GM12878 (cell line): ENCODE data around the gene ZNF616. TPM values are rescaled to one million over a fixed set of nuclear protein-coding genes. Genes with fewer than 3 reads are reported as not detected.
A peak's percentile ranks its signal among the peaks of the same experiment; 100 is the strongest.

ENCODE experiments used
- ATAC-seq: fragments of 200-7000 bp; cut with Tn5 transposase; 3 replicates; pipeline ENCODE4 v1.9.1; 2020; ENCODE audit warnings: mild to moderate bottlenecking, moderate library complexity
- BruUV-seq: library from RNA; stranded (reverse); fragments of 400-500 nt; replicated peaks from 2 replicates; lab custom pipeline; 2021; lab: Mats Ljungman, UMichigan
- CTCF ChIA-PET: fragments of 300-600 bp; sonication (Branson Sonifier 250); formaldehyde crosslinking; extraction: SDS; loops from one replicate; lab custom pipeline; 2021; ENCODE audit warnings: inconsistent platforms; lab: Yijun Ruan, JAX
- POLR2A ChIA-PET: fragments of 350-600 bp; formaldehyde crosslinking; extraction: SDS; loops from one replicate; lab custom pipeline; 2021; ENCODE audit warnings: inconsistent platforms; lab: Charles Lee
- RAD21 ChIA-PET: fragments of 300-600 bp; sonication (Branson Sonifier 250); formaldehyde crosslinking; loops from one replicate; lab custom pipeline; 2023; ENCODE audit warnings: antibody characterized with exemption; ENCODE audit not compliant: unreplicated experiment; lab: Charles Lee
- SMC1A ChIA-PET: fragments of 300-600 bp; sonication (Branson Sonifier 250); formaldehyde crosslinking; loops from one replicate; lab custom pipeline; 2023; ENCODE audit not compliant: unreplicated experiment, uncharacterized antibody; lab: Charles Lee
- DNase-seq: peaks from one replicate; pipeline ENCODE4 v3.0.0-alpha.2; 2011; ENCODE audit warnings: low read depth, low spot score
- FAIRE-seq: peaks from 3 replicates; lab custom pipeline; 2011; peaks lifted over from hg19 to GRCh38; lab: Jason Lieb, UNC
- H2AFZ ChIP-seq: 2 replicates; pipeline ENCODE4 v1.6.0; 2011; ENCODE audit warnings: low read depth, low read length, control low read depth; ENCODE audit not compliant: control insufficient read depth
- H3K27ac ChIP-seq: 2 replicates; pipeline ENCODE4 v1.5.1; 2011; ENCODE audit warnings: control low read depth; ENCODE audit not compliant: control insufficient read depth, insufficient read depth
- H3K27me3 ChIP-seq, 2 experiments: replicated peaks in 1 of 2; 2 replicates each; pipeline versions ENCODE4 v1.6.0 to v1.6.1; 2011; ENCODE audit warnings: low read length in 1 of 2; ENCODE audit not compliant: control insufficient read depth in 2 of 2, insufficient read depth in 2 of 2
- H3K36me3 ChIP-seq, 2 experiments: 2 replicates each; pipeline ENCODE4 v1.5.1; 2011; ENCODE audit warnings: low read length in 1 of 2; ENCODE audit not compliant: control insufficient read depth in 2 of 2, insufficient read depth in 2 of 2
- H3K4me1 ChIP-seq: 2 replicates; pipeline ENCODE4 v1.6.1; 2011; ENCODE audit warnings: mild to moderate bottlenecking, low read length, moderate library complexity, mixed read lengths; ENCODE audit not compliant: control insufficient read depth, insufficient read depth
- H3K4me2 ChIP-seq: 2 replicates; pipeline ENCODE4 v1.6.0; 2011; ENCODE audit warnings: control low read depth; ENCODE audit not compliant: control insufficient read depth, insufficient read depth
- H3K4me3 ChIP-seq: fragments of 200-600 bp; sonication (generic); 2 replicates; pipeline ENCODE4 v1.5.1; 2016
- H3K79me2 ChIP-seq: 2 replicates; pipeline ENCODE4 v1.6.0; 2011; ENCODE audit warnings: low read length; ENCODE audit not compliant: control insufficient read depth, insufficient read depth
- H3K9ac ChIP-seq: 2 replicates; pipeline ENCODE4 v1.8.0; 2011; ENCODE audit warnings: low read length, control low read depth, mixed read lengths; ENCODE audit not compliant: control insufficient read depth, insufficient read depth
- H3K9me3 ChIP-seq: replicated peaks from 3 replicates; pipeline ENCODE4 v1.5.1; 2011; ENCODE audit warnings: mild to moderate bottlenecking, low read length; ENCODE audit not compliant: control insufficient read depth, insufficient read depth
- H4K20me1 ChIP-seq: 2 replicates; pipeline ENCODE4 v1.6.0; 2011; ENCODE audit not compliant: control insufficient read depth, insufficient read depth
- ESRRA ChIP-seq: IDR thresholded peaks from 2 replicates; pipeline ENCODE4 v1.6.1; 2012; ENCODE audit warnings: mild to moderate bottlenecking, low read length, improper control_type of control experiment
- NRF1 ChIP-seq: conservative IDR thresholded peaks from 2 replicates; pipeline ENCODE4 v1.6.1; 2011; ENCODE audit warnings: mild to moderate bottlenecking, low read depth, low read length, improper control_type of control experiment
- YY1 ChIP-seq: IDR thresholded peaks from 2 replicates; pipeline ENCODE4 v1.6.1; 2011; ENCODE audit warnings: low read depth, mild to moderate bottlenecking, low read length
- WGBS: methylation state at CpG from one replicate; pipeline ENCODE4 v1.1.6; 2016; ENCODE audit warnings: low lambda C conversion rate; ENCODE audit not compliant: insufficient replicate concordance, insufficient coverage; ENCODE audit errors: missing lambda C conversion rate; 5-methylcytosine and 5-hydroxymethylcytosine counted together
- in situ Hi-C: fragments of 300-500 bp; cut with MboI; formaldehyde crosslinking; loops from 9 replicates; pipeline ENCODE4 v1.14.3; 2018; ENCODE audit warnings: mixed read lengths
- intact Hi-C: fragments of 100-400 bp; cut with micrococcal nuclease; formaldehyde crosslinking; loops from one replicate; pipeline ENCODE4 v1.14.2; 2022; ENCODE audit not compliant: unreplicated experiment
- polyA plus RNA-seq, 11 experiments: library from polyadenylated mRNA; depleted of rRNA in 4 of 11; unstranded in 6 of 11; stranded (reverse) in 5 of 11; fragments of >200 nt; fragmentation: Nextera tagmentation in 4 of 11; fragmentation: Illumina TruSeq in 1 of 11; extraction: Ambion mirVana in 4 of 11; extraction: Trizol in 1 of 11; gene quantifications; 1 replicate in 1 of 11; 2 replicates in 10 of 11; pipeline versions ENCODE4 v1.2.1 to v1.2.3, GENCODE V29; 2011 to 2016; ENCODE audit warnings: inconsistent platforms in 2 of 11, missing spikeins in 2 of 11, low read depth in 1 of 11
- total RNA-seq, 4 experiments: library from RNA; depleted of rRNA in 3 of 4; stranded (reverse); fragments of >200 nt in 3 of 4; fragmentation: Illumina TruSeq in 1 of 4; extraction: Trizol in 1 of 4; gene quantifications; 2 replicates each; pipeline versions ENCODE4 v1.2.1 to v1.2.3, GENCODE V29; 2013 to 2021
- TF ChIP-seq, protein P1 (sequence below): IDR thresholded peaks from 2 replicates; pipeline ENCODE4 v1.6.1; 2012; ENCODE audit warnings: improper control_type of control experiment, low read depth, low read length; ENCODE audit not compliant: insufficient replicate concordance

Gene ZNF616
- total and polyA plus RNA-seq, 10 of the 15 experiments (the other 5 are each of a cell fraction or from before 2014, with no cell fraction given) = 1.1 to 5.9 (median 3.8) TPM

GRCh38 chr19:52187407-52187806 lies 47.7 kb upstream of the ZNF616 start:
- no peak overlapping the region for H2AFZ ChIP-seq
- H3K4me3 ChIP-seq = no peak overlapping the region
- DNase-seq (no peak), FAIRE-seq (no peak), ATAC-seq (no peak)
- in situ Hi-C loops = no loop called here
- H3K9me3 ChIP-seq = no peaks in the 10 kb centered on the region
- ChIA-PET CTCF (no interaction called here), SMC1A (interaction anchor here (1.0 kb wide), 1 partner anchor 29 kb away, joined by 3 read pairs; no protein-coding TSS in a partner anchor), RAD21 (no interaction called here), POLR2A (interaction anchor here (1.5 kb wide), 1 partner anchor 47 kb away, joined by 3 read pairs; the partner anchor contains the start of gene ZNF616)
- no peak overlapping the region for H3K27ac ChIP-seq
- no TSS peak for BruUV-seq
- no peaks in the 10 kb centered on the region for H3K4me1 ChIP-seq
- H3K36me3 ChIP-seq = no peaks in the 10 kb centered on the region
- no peak for TF ChIP-seq YY1
- TF ChIP-seq, protein P1, sequence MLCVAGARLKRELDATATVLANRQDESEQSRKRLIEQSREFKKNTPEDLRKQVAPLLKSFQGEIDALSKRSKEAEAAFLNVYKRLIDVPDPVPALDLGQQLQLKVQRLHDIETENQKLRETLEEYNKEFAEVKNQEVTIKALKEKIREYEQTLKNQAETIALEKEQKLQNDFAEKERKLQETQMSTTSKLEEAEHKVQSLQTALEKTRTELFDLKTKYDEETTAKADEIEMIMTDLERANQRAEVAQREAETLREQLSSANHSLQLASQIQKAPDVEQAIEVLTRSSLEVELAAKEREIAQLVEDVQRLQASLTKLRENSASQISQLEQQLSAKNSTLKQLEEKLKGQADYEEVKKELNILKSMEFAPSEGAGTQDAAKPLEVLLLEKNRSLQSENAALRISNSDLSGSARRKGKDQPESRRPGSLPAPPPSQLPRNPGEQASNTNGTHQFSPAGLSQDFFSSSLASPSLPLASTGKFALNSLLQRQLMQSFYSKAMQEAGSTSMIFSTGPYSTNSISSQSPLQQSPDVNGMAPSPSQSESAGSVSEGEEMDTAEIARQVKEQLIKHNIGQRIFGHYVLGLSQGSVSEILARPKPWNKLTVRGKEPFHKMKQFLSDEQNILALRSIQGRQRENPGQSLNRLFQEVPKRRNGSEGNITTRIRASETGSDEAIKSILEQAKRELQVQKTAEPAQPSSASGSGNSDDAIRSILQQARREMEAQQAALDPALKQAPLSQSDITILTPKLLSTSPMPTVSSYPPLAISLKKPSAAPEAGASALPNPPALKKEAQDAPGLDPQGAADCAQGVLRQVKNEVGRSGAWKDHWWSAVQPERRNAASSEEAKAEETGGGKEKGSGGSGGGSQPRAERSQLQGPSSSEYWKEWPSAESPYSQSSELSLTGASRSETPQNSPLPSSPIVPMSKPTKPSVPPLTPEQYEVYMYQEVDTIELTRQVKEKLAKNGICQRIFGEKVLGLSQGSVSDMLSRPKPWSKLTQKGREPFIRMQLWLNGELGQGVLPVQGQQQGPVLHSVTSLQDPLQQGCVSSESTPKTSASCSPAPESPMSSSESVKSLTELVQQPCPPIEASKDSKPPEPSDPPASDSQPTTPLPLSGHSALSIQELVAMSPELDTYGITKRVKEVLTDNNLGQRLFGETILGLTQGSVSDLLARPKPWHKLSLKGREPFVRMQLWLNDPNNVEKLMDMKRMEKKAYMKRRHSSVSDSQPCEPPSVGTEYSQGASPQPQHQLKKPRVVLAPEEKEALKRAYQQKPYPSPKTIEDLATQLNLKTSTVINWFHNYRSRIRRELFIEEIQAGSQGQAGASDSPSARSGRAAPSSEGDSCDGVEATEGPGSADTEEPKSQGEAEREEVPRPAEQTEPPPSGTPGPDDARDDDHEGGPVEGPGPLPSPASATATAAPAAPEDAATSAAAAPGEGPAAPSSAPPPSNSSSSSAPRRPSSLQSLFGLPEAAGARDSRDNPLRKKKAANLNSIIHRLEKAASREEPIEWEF = peak; percentile 36
- no peak for TF ChIP-seq ESRRA
- TF ChIP-seq NRF1 = no peak
- H3K79me2 ChIP-seq = peaks cover 27% of the 10 kb centered on the region
- H3K27me3 ChIP-seq = no peaks in the 10 kb centered on the region
- WGBS = 96% methylated on average over 1 of the region's 1 CpG
- H3K9ac ChIP-seq = no peak overlapping the region
- H4K20me1 ChIP-seq = no peaks in the 10 kb centered on the region
- H3K4me2 ChIP-seq = no peak overlapping the region
- intact Hi-C loops = no loop called here
